Prostate gland (tissue), 2 donors: Measurements from ENCODE around the gene SMARCA1. TPM values are rescaled to one million over a fixed set of nuclear protein-coding genes. Genes with fewer than 3 reads are reported as not detected.
"Not testable (repeated sequence)": the region's sequence is repeated elsewhere in the genome, so short reads cannot be mapped to it uniquely, and the experiment has no call there.

Experiments
- DNase-seq: peaks from one replicate; pipeline ENCODE4 v3.0.0-alpha.2; 2019; ENCODE audit warnings: low spot score
- H3K27ac ChIP-seq, 2 donors: fragments of 200-600 bp; sonication (generic); 2 replicates each; pipeline ENCODE4 v1.5.1; 2017 to 2019
- H3K27me3 ChIP-seq: fragments of 200-600 bp; sonication (generic); replicated peaks from 2 replicates; pipeline ENCODE4 v1.5.1; 2019; ENCODE audit not compliant: insufficient read depth
- H3K36me3 ChIP-seq, 2 donors: fragments of 200-600 bp; sonication (generic); 1 replicate in 1 of 2; 2 replicates in 1 of 2; pipeline versions ENCODE4 v1.5.1 to v1.8.1; 2017 to 2019
- H3K4me1 ChIP-seq: fragments of 200-600 bp; sonication (generic); replicated peaks from 2 replicates; pipeline ENCODE4 v1.5.1; 2019
- H3K4me3 ChIP-seq, 2 donors: fragments of 200-600 bp; sonication (generic); 2 replicates each; pipeline ENCODE4 v1.5.1; 2017 to 2019
- H3K9me3 ChIP-seq: fragments of 200-600 bp; sonication (generic); 2 replicates; pipeline ENCODE4 v1.5.1; 2017
- POLR2A ChIP-seq: fragments of 450-650 bp; IDR thresholded peaks from one replicate; pipeline ENCODE4 v1.6.1; 2016; ENCODE audit warnings: antibody characterized with exemption, mild to moderate bottlenecking
- POLR2AphosphoS5 ChIP-seq: sonication (generic); formaldehyde crosslinking; IDR thresholded peaks from one replicate; pipeline ENCODE4 v1.6.1; 2017; ENCODE audit warnings: antibody characterized with exemption
- WGBS: methylation state at CpG from one replicate; pipeline ENCODE4 v1.1.5; 2018; 5-methylcytosine and 5-hydroxymethylcytosine counted together
- intact Hi-C: fragments of 100-400 bp; cut with DNase I; formaldehyde crosslinking; loops from one replicate; pipeline ENCODE4 v1.14.2; 2022
- total RNA-seq, 2 donors: library from RNA; depleted of rRNA; stranded (reverse); fragments of >200 nt; gene quantifications; one replicate each; pipeline ENCODE4 v1.1.0, GENCODE V29; 2016
- TF ChIP-seq, protein P1 (sequence below), 4 experiments: fragments of 200-600 bp in 2 of 4; fragments of 450-650 bp in 2 of 4; sonication (generic) in 2 of 4; IDR thresholded peaks; 1 replicate in 3 of 4; 2 replicates in 1 of 4; pipeline ENCODE4 v1.5.1; 2016 to 2019; ENCODE audit warnings: antibody characterized with exemption in 4 of 4, mild to moderate bottlenecking in 2 of 4, moderate library complexity in 2 of 4

SMARCA1 gene
- total RNA-seq, 2 donors from 2014 or later = 41.9 to 157 TPM

DNA sequence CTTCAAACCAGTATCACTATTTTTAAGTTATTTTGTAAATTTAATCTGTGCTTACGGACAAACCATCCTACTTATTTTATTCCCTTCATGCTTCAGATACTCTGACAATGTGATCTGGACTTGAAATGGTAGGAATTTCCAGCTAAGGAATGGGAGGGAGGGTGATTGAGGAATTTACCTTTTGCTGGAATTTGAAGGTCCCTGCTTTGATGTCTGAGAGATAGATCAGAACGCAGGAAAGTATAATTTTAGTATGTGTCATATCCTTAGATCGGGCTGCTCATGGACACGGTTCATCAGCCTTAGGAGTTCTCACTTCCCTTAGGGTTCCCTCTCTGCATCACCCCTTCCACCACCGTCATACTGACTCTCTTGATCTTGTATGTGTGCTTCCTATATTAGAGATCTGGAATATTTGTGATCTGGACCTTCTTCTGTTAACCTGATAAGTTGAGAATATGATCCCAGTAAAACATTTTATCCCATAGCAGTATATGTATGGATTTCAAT is 33.6 kb upstream of the SMARCA1 start:
- Histone ChIP-seq H3K27ac (no peak overlapping the region), H3K36me3 (no peaks in the 10 kb centered on the region), H3K4me1 (no peaks in the 10 kb centered on the region), H3K9me3 (no peaks in the 10 kb centered on the region), H3K27me3 (no peaks in the 10 kb centered on the region), H3K4me3 (no peak overlapping the region)
- no peak for DNase-seq
- TF ChIP-seq POLR2A = no peak
- TF ChIP-seq, protein P1, sequence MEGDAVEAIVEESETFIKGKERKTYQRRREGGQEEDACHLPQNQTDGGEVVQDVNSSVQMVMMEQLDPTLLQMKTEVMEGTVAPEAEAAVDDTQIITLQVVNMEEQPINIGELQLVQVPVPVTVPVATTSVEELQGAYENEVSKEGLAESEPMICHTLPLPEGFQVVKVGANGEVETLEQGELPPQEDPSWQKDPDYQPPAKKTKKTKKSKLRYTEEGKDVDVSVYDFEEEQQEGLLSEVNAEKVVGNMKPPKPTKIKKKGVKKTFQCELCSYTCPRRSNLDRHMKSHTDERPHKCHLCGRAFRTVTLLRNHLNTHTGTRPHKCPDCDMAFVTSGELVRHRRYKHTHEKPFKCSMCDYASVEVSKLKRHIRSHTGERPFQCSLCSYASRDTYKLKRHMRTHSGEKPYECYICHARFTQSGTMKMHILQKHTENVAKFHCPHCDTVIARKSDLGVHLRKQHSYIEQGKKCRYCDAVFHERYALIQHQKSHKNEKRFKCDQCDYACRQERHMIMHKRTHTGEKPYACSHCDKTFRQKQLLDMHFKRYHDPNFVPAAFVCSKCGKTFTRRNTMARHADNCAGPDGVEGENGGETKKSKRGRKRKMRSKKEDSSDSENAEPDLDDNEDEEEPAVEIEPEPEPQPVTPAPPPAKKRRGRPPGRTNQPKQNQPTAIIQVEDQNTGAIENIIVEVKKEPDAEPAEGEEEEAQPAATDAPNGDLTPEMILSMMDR (IDR thresholded peaks at IDR 0.05) = no peak
- TF ChIP-seq POLR2AphosphoS5 = no peak
- intact Hi-C loops = no loop called here
- WGBS = 97% methylated on average over 5 of the region's 5 CpGs

GRCh38 chrX:129554816-129555215 is 31.5 kb upstream of the SMARCA1 start:
- DNase-seq, H3K9me3 ChIP-seq, H3K36me3 ChIP-seq, intact Hi-C loops, H3K4me3 ChIP-seq, H3K4me1 ChIP-seq, H3K27ac ChIP-seq, H3K27me3 ChIP-seq: not testable (repeated sequence)
- 96% methylated on average over 8 of the region's 8 CpGs for WGBS

GRCh38 chrX:129553619-129554288 is 30.5 kb upstream of the SMARCA1 start:
- Histone ChIP-seq H3K4me1 (no peaks in the 10 kb centered on the region), H3K9me3 (no peaks in the 10 kb centered on the region), H3K4me3 (no peak overlapping the region), H3K27me3 (no peaks in the 10 kb centered on the region), H3K36me3 (no peaks in the 10 kb centered on the region), H3K27ac (no peak overlapping the region)
- 68% methylated on average over 3 of the region's 3 CpGs for WGBS
- TF ChIP-seq POLR2AphosphoS5 (no peak), POLR2A (no peak)
- TF ChIP-seq, protein P1 (IDR thresholded peaks at IDR 0.05) = no peak
- no peak for DNase-seq
- intact Hi-C loops = no loop called here

DNA sequence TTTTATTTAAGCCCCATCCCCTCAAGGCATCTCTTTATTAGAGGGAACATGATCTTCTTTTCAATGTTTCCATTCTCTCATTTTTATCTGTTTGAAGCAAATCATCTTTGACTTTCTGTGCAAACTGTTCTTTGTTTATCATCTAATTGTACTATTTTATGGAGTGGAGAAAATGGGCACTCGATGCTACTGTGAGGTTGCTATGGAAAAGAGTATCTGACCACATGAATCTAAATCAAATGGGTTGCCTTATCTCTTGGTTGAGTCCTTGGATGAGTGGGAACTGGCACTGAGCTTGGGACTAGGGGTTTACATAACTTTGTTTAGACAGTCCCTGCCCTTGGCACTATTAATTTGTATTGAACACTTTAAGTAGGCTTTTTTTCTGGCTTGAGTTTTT is 25.8 kb upstream of the SMARCA1 start:
- H3K4me3 ChIP-seq = no peak overlapping the region
- intact Hi-C loops = no loop called here
- no peak for DNase-seq
- TF ChIP-seq, protein P1 (IDR thresholded peaks at IDR 0.05) = no peak
- TF ChIP-seq POLR2A (no peak), POLR2AphosphoS5 (no peak)
- no peaks in the 10 kb centered on the region for H3K9me3 ChIP-seq
- no peaks in the 10 kb centered on the region for H3K27me3 ChIP-seq
- no peaks in the 10 kb centered on the region for H3K36me3 ChIP-seq
- no peak overlapping the region for H3K27ac ChIP-seq
- WGBS = 8% methylated on average over 1 of the region's 1 CpG
- no peaks in the 10 kb centered on the region for H3K4me1 ChIP-seq

DNA sequence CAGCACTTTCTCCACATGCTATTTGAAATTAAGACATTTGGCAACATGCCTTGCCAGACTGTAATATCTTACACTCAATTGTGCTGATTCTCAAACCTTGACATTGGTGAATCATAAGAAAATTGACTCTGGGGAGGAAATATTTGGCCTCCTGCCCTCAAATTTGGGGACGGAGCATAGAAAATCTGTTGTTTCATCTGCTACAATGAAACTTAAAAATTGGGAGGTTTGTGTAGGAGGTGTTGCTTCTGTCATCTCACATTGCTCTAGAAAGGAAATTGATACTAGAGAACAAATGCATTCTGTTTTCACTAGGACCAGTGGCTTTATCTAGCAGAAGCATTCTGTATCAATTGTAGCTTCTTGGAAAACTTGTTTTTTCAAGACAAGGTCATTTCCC is 22.1 kb upstream of the SMARCA1 start:
- intact Hi-C loops = no loop called here
- no peak for DNase-seq
- 53% methylated on average over 1 of the region's 1 CpG for WGBS

More for the DNA sequence above, 22.1 kb upstream of the SMARCA1 start:
- Histone ChIP-seq H3K4me3 (no peak overlapping the region), H3K4me1 (no peaks in the 10 kb centered on the region), H3K27ac (no peak overlapping the region), H3K9me3 (no peaks in the 10 kb centered on the region), H3K27me3 (no peaks in the 10 kb centered on the region), H3K36me3 (no peaks in the 10 kb centered on the region)
- TF ChIP-seq POLR2A (no peak), POLR2AphosphoS5 (no peak)
- TF ChIP-seq, protein P1 (IDR thresholded peaks at IDR 0.05) = no peak
